Ureter (tissue), 1 donor: ENCODE data around the gene FMNL3. TPM values are rescaled to one million over a fixed set of nuclear protein-coding genes. Genes with fewer than 3 reads are reported as not detected.
"Not testable (repeated sequence)": the region's sequence is repeated elsewhere in the genome, so short reads cannot be mapped to it uniquely, and the experiment has no call there.

Experiments
- DNase-seq: peaks from one replicate; pipeline ENCODE4 v3.0.0-alpha.2; 2020; ENCODE audit warnings: low spot score
- total RNA-seq: library from RNA; stranded (reverse); gene quantifications from one replicate; pipeline ENCODE4 v1.2.4, GENCODE V29; 2023
- donor health status: DM: yes; HTN: yes; CAD: no.

The FMNL3 gene
- total RNA-seq, 1 donor from 2014 or later = 12.6 TPM

DNA sequence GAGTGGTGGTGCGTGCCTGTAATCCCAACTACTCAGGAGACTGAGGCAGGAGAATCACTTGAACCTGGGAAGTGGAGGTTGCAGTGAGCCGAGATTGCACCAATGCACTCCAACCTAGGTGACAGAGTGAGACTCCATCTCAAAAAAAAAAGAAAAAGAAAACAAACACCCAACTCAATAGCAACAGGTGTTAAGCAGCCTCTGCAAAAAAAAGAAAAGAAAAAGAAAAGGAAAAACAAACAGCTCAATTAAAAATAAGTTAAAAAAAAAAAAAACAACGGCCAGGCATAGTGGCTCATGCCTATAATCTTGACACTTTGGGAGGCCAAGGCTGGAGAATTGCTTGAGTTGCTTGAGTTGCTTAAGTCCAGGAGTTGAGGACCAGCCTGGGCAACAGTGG, 10.6 kb upstream of the FMNL3 start:
- DNase-seq = not testable (repeated sequence)

DNA sequence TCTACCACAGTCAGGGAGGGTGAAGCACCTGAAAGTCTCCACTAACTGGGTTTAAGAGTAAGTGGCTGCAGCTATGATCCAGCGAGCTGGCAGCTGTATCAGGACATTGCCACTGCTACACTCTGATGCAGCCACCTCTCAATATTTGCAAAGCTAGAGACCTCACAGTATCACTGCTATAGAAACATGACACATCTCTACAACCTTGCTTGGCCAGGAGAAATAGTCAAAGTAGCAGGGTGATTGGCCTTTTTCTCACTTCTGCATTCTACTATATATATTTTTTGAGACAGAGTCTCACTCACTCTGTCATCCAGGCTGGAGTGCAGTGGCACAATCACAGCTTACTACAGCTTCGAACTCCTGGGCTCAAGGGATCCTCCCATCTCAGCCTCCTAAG, 9.3 kb upstream of the FMNL3 start:
- DNase-seq = no peak

DNA sequence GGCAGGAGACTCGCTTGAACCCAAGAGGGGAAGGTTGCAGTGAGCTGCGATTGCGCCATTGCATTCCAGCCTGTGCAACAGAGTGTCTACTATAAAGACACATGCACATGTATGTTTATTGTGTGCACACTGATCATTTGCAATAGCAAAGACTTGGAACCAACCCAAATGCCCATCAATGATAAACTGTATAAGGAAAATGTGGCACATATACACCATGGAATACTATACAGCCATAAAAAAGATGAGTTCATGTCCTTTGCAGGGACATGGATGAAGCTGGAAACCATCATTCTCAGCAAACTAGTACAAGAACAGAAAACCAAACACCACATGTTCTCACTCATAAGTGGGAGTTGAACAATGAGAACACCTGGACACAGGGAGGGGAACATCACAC, 6.7 kb upstream of the FMNL3 start:
- DNase-seq = not testable (repeated sequence)

DNA sequence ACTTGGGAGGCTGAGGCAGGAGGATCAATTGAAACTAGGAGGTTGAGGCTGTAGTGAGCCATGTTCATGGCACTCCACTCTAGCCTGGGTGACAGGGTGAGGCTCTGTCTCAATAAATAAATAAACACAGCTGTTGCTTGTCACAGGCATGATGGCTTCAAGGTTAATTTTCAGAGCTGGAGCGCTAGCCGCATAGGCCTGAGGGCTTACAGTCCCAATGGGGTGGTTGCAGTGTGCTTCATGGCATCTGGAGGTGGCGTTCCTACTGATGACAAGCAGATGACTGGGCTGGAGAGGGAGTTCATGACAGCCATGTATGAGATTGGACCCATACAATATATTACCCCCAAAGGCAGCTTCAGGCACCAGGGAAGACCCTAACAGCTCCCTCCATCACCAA, 1.6 kb upstream of the FMNL3 start:
- no peak for DNase-seq

DNA sequence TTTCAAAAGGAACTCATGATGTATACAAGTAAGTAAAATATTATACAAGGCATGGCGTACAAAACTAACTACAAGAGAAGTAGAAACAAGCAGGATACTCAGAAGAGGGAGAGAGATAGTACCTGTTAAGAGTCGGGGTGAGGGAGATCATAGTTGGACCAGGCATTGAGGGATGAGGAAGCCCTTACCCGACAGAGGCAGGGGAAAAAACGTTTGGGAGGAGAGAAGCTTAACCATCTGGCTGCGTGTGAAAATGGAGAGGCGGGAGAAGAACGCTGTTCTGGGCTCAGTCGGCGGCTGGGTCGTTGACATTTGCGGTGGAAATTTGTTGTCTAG, 575 bp upstream of the FMNL3 start:
- no peak for DNase-seq

DNA sequence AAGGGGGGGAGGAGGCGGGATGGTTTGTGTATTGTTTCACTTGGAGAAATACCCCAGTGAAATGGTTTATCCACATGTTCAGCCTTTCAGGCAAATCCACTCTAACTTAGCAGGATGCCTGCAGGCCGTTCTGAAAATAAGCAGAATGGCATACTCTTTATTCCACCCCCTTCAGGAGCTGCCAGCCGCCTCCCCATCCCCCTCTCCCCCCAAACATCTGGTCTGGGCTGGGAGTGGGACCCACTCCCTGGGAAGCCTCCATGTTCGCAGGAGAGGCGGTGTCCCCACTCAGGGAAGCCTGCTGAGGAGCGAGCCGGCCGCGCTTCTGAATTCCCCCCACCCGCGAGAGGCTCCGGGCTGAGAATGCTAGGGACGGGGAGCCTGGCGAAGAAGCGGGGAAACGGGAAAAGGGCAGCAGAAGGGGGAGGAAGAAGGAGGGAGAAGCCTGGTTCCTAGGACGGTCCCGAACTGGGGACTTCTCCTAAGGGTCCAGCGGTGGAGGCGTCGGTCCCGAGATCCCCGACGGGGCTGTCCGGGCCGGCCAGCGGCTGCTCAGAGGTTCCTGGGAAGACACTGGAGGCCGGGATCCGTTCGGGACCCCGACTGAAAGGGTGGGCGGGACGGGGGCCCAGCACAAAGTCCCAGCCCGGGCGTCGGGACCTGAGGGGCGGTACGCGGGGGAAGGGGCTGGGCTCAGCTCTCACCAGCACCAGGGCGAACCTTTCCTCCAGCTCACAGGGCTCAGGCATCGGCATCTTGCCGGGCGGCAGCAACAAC, 666 bp downstream of the FMNL3 start:
- peak; percentile 52 for DNase-seq

DNA sequence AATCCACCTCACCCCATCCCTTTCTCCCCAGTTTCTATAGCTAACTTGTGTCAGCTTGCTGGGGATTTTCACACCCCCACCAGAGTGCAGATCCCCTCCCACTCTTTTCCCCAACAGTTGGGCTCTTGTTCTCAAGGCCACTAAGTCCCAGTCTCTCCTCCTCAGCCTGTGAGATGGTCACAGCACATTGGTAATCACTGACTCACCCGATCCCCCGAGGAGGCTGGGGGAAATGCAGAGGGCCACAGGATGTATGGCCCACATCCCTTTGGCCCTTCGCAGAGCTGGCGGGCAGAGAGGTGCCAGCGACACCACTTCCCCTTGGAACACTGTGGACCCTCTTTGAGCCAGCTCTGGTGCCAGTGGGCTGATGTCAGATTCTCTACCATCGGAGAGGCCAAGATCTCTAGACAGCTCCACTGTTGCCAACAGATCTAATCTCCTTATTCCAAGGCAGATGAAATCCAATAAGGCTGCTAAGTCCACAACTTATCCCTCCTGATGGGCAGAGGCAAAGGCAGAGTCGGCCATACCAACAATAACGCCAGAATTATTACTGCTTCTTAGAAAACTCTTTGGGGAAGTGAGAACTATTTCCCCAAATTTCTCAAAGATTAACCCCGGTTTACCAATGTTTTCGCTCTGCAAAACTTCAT, 1.6 kb downstream of the FMNL3 start:
- peak; percentile 45 for DNase-seq

DNA sequence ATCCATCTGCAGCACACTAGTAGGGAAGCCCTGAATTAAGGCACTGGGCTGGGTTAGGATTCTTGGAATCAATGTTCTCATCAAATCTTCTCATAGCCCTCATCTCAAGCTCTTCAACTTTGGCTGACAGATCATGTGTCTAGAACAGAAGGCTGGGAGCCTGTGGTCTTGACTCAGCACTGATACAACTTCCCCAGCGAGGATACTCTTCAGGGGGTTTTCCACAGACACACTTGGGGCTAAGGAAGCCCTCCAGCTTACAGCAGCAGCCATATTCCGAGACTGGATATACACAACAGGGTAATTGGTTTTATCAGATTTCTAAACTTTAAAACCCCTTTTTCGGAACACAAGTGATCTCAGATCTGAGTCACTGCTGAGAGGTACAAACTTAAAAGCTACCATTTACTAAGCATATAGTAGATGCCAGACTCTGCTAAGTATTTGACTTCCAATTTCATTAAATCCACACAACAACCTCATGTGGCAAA, 3.5 kb downstream of the FMNL3 start:
- no peak for DNase-seq

DNA sequence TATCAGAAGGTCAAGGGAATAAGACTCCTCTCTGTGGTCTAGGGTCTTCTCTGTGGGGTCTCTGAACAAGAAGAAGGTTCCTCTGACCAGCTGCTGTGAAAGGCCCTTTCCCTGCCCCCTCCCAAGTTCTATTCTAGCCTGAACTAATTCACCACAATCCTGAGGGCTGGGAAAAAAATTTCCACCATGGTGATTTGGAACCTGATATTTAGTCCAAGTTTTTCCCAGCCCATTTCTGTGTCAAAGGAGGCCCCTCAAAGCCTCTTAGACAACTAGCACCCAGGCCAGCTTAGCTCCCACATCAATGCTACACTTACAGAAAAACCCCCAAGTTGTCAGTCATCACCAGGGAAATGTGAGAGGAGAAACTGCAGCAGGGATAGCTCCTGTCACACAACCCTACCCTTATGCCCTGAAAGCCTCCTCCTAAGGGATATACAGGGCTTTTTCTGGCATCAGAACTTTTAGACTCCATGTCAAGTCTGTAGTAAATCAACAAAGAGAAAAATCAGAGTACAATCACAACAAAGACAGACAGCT, 4.5 kb downstream of the FMNL3 start:
- no peak for DNase-seq

DNA sequence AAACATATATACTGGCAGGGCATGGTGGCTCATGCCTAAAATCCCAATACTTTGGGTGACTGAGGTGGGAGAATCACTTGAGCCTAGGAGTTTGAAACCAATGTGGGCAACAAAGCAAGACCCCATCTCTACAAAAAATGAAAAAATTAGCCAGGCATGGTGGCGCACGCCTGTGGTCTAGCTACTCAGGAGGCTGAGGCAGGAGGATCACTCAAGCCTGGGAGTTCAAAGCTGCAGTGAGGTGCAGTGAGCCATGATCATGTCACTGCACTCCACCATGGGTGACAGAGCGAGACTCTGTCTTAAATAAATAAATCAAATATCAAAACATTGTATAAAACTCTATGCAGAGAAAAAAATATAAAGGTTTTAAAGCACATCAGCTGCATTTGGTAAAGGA, 5.2 kb downstream of the FMNL3 start:
- no peak for DNase-seq

DNA sequence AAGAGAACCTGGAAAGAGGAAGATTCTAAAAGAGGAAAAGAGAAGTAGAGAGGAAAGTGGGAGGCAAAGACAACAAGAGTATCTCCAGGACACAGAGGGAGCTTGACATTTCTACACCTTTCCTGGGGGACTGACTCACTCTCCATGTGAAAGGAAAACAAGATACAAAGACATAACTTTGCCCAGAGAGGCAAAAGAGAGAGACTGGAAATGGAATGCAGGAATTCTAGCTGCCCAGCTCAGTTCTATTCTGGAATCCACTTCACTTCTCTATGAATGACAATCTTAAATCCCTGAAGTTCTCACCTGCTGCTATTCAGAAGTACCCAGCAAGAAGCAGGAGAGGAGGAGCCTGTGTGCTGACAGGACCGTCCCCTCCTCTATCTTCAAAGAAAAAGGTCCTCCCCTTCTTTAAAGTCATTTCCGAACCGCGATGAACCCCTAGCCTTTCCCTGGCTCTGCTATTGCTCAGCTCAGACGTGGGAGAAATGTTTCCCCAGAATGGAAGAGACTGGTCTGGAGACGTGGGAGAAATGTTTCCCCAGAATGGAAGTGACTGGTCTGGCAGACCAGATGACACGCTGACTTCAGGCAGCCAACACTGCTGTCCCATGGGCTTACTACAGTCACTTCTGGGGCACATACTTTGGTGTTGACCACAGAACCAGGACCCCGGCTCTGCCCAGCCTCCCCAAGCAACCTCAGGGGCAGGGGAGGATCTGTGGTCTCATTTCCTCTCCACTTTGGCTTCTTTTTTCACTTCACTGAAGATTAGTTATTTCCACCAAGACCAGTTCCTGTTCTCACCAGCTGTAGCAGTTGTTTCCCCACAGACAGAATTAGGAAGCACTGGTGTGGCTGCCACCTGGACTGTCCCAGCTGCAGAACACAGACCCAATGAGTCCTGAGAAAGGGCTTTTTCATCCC, 8.3 kb downstream of the FMNL3 start:
- no peak for DNase-seq

DNA sequence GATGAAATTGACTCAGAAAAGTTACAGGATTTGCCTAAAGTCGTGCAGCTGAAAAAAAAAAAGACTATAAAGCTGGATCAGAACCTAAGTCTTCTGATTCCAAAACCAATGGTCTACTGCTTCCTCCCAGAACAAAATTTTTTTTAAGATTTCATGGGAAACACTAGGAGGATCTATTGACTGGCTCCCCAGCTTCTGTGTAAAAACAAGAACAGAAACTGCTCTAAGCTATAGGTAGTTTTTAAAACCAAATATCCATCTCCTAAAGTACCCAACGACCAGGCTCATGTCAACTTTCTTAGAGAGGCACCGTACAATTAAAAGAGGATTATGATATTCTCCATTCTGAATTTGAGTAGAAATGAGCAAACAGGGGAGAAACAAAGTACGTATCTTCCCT, 9.4 kb downstream of the FMNL3 start:
- no peak for DNase-seq

DNA sequence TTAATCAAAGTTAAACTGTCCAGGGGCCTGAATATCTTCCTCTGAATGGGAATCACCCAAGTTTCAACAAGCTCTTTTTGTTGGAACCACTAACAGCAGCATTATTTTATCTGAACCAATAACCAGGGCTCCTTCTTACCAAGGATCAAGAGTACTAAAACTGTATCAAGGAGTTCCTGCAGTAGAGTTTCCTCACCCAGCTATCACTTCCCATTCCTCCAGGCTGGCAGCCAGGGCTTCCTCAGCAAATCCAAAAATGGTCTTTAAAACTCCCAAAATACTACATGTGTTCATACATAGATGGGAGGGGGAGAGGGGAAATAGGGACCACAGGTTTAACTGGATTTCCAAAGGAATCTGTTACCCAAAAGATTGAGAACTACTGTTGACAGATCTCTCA, 10.5 kb downstream of the FMNL3 start:
- no peak for DNase-seq

DNA sequence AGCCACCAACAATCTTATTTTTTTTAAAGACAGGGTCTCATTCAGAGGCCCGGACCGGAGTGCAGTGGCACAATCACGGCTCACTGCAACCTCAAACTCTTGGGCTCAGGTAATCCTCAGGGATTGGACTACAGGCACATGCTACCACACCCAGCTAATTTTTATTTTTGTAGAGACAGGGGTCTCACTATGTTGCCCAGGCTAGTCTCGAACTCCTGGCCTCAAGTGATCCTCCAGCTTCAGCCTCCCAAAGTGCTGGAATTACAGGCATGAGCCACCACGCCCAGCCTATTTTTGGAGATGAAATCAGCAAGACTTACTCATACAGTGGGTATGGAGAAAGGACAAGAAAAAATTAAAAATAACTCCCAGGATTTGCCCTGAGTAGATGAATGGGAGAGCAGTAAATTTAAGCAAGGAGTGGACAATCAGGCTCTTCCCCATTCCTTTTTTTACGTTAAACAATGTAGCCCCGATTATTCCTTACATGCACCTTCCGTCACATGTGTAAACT, 13.2 kb downstream of the FMNL3 start:
- DNase-seq = no peak

DNA sequence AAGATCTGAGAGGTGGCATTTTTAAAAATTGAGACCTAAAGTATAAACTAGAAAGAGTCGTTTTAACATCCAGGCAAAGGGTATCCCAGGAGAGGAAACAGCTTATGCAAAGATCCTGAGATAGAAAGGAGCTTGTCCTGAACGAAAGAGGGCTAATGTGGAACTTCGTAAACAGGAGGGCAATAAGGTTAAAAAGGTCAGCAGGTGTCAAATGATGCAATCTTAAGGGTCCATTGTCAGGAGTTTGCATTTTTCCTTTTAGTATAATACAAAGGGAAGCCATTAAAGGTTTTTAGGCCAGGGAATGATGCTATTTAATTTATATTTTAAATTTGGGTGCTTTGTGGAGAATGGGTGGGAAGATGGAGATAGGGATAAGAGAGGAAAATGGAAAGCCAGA, 14.4 kb downstream of the FMNL3 start:
- DNase-seq = no peak

DNA sequence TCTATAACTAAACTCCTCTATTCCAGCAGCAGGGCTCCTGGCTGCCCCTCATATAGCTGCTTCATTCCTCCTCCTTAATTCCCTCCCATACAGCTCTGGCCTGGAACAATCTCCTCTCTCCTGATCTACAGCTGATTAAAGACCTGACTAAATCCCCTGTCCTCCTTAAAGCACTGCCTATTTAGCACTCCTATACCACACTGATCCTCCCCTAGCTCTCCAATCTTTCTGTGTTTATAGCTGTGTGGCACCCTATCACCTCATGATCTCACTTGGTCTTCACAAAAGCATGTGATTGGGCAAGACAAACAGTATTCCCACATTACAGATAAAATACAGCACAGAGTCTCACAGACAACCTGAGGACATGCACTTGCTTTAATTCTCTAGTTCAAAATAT, 17.4 kb downstream of the FMNL3 start:
- DNase-seq = no peak

DNA sequence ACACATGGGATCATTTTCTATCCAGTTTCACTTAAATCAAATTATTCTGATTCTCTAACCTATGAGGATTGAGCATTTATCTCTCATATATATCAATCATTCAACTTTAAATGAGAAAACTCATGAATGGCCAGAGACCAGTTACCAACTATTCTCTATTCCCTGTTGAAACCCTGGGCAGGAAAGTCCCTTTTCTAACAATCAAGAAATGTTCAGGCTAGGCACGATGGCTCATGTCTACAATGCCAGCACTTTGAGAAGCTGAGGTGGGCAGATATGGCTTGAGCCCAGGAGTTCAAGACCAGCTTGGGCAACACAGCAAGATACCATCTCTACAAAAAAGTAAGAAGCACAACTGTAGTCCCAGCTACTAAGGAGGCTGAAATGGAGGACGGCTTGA, 18.0 kb downstream of the FMNL3 start:
- no peak for DNase-seq

DNA sequence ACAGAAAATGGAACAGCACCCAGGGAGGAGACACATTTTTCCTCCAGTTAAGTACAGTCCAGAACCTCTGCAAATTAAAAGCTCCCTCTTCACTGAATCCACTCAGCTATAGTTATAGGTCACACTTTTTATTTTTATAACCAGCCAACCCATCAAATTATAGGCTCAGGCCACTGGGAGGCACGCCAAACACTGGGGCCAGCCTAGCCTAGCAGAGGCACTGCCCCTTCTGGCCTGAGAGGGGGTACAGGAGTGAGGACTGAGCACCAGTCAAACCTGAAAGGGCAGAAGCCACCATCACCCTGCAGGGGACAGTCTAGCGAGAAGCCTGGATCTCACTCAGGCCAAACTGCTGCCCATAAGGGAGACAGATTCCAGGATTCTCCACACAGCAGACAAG, 19.3 kb downstream of the FMNL3 start:
- DNase-seq = no peak

DNA sequence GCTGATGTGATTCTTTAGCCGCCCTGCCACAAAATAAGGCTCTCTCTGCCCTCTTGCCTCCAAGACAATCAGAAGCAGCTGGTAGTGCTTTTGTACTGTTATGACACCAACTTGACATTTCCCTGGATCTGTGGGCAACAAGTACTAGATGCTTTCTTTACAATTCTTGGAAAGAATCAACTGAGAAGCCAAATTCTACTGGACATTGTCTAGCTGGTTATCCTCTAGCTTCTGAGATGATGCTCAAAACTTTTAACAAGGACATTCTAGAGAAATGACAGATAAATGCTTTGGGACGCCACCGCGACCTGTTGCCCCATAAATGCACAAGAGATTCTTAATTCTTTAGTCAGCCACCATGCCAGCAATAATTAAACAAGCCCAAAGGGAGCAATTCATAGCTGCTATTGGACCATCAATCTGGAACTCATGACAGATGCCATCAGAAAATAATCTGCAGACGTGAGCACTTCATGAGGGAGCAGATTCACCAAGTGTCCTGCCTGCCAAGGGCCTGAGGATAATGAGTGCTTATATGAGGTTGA, 22.8 kb downstream of the FMNL3 start:
- DNase-seq = no peak

DNA sequence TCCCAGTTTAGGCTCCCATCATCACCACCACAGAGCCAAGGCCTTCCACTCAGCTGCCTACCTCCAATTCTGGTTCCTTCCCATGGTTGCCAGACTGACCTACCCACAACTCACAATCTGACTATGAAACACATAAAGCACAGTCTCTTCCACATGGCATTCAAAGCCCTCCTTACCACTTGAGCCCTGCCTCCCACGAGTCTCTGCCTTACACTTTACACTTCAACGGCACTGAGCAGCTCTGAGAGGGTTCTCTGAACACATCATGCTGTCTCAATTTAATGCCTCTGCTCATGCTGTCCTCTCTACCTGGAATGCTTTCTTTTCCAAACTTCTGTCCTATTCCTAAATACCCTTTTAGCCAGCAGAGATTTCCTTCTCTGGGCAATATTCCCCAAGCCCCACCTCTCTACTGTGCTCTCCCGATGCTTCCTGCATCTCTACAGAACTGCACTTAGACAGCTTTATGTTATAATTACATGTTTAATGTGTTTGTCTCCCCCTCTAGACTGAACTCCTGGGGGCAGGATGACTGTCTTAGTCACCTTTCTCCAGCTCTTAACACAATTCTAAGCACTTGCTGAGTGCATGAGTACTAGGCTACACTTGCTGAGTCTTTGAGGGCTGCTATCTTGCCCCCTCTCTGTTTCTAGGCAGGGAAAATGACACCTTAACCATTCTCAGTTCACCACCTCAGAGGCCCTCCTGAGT, 23.5 kb downstream of the FMNL3 start:
- no peak for DNase-seq

DNA sequence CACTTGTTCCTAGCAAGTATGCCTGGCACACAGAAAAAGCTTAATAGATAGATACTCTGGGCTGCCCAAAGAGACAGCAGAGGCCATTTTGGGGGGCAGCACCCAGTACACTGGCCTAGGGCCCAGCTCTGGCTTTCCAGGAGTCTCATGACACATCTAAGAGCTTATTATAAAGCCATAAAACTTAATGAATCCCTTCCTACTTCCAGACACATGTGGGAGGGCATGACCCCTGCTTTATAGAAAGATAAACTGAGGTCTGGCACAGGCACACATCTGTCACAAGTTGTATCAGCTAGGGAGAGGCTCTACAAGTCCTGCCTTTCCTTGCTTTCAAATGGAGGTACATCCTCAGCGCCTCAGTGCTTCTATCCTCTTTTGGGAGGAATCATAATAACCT, 27.1 kb downstream of the FMNL3 start:
- DNase-seq = no peak
